Bone marrow (tissue), 2 donors: ENCODE measurements around the gene TMEM114.

ENCODE experiments used
- DNase-seq, 2 donors: peaks; one replicate each; lab custom pipeline; 2025; lab: John Stamatoyannopoulos, UW

Gene TMEM114

DNA sequence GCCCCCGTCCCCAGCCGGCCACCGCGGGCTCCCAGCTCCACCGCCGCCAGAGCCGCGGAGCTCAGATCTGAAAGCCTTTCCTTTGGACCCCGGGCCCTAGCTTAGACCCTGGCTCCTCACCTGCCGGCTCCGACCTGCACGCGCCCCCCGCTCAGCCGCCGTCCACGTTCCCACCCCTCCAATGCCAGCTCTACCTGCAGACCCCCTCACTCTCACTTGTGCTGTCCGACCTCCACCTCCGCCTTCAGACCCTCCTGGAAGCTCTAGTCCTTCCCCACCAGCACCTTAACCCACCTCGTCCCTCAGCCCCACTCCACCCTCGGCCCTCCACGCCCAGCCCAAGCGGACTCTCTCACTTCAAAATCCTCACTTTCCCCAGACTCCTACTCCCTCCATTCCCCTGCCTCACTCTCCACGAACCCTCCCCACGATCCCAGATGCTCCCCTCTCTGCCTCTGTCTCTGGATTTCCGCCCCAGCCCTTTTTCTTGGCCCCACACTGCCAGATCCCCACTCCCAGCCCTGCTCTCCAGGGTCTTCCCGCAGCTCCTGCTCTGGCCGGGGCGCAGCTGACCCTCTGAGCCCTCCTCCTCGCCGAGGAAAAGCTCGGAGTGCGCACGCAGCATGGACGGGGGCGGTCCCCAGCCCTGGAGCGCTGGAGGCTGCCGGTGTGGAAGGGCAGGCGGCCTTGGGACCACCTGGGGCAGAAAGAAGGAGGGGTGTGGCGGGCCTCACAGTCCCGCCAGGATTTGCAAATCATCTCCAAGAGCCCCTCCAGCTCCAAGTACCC lies at the start of gene TMEM114:
Gene TMEM114 (minus strand): TSS at position 612 of the 789 bp plus-strand sequence. CDS start 673 bp downstream, outside the sequence.
- DNase-seq = no peak

- no peak for DNase-seq
Measured at GRCh38 chr16:8639694-8640093, 49.4 kb upstream of the TMEM114 start.

DNA sequence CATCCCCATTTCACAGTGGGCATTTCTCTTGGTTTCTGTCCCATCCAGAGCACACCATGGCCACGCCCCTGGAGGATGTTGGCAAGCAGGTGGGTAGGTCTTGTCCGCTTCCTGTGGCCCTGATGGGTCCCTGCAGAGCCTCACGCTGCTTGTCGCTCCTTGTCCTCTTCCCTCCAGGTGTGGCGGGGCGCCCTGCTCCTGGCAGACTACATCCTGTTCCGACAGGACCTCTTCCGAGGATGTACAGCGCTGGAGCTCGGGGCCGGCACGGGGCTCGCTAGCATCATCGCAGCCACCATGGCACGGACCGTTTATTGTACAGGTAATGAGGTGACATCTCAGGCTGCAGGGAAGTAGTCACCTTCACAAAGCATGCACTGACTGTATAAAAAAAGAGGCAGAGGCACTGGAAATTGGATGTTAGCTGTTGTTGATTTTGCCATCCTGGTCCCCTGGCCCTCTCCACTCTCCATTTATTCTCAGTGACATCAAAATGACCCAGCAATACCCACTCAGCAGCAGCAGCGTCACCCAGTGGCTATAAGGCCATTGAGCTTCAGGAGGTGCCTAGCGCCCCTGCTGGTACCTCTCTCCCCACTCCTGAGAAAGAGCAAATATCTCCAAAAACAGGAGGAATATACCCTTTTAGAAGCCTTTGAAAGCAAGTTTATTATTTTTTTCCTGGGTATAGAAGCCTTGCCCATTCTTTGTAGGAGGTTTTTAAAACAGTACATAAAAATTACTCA lies 44.9 kb upstream of the TMEM114 start:
- DNase-seq = no peak

DNA sequence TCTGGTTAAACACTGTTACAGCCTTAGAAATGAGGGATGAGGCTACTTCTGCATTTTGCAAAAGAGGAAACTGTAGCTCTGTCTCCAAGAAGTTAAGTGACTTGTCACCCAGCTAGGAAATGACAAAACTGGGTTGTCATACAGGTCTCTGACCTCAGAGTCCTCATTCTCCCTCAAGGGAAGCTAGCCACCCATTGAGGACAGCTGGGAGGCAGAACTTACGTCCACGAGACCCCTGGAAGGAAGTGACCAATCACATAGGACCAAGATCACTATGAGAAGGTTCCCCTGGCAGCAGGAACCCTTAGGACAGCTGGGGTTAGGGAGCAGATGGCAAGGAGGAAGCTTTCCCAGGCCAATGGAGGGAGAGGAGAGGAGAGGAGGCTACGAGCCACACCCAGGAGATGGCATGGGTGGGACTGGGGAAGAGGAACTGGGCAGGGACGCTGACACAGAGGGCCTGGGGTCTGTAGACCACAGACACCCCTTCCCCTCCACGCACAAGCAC lies 42.4 kb upstream of the TMEM114 start:
- DNase-seq = peak; percentile 48 to 91

DNA sequence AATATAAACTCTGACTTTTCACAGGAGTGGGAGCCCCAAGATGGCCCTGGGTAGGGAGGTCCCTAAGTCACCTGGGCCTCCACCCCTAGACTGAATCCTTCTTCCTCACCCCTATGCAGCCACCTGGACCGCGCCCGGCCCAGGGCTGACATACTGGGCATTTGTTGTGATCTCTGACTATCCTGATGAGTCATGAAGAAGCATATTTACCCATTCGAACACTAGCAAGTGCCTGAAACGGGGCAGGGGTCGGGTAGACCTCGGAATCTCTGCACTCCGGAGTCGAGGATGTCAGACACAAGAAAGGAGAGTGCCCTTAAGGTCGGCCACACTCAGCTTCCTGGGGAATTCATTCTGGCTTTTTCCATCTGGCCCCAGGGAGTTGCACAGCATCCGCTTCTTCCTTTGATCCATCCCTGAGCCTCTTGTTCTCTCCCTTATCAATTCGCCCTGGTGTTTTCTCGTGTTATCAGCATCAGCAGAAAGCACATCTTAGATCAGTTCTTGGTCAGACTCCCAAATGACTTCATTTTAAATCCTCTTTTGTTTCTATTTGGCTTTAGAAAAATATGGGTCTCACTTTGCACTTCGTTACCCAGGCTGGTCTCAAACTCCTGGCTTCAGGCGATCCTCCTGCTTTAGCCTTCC lies 41.6 kb upstream of the TMEM114 start:
- DNase-seq = peak in 1 of 2 donors; percentile 11

GRCh38 chr16:8631373-8631772 lies 41.1 kb upstream of the TMEM114 start:
- DNase-seq = no peak

DNA sequence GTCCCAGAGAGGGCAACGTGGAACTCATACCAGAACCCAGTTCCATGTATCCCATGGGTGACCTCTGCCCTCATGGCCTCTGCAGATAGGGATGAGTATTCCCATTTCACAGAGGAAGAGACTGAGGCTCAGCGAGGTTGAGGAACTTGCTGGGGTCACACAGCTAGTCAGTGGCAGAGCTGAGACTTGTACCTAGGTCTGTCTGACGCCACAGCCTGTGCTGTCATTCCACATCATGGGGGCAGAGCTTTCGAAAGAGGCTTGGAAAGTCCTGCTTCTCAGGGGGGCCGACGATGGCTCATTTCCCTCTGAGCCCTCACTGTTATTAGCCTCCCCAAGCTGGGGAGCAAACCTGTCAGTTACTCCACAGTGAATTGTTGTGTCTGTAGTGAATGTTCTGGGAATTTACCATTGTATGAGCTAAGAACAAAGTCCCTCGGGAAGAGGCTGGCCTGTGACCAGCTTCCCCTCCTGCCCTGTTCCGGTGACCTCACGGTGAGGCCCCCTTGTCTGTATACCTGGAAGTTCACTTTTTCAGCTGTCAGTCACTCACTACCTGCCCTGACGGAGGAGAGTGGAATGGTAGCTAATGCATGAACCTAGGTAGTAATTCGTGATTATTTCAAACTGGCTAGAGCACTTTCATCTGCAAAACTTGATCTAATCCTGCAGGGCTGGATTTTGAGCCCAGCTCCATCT lies 40.1 kb upstream of the TMEM114 start:
- DNase-seq = no peak

DNA sequence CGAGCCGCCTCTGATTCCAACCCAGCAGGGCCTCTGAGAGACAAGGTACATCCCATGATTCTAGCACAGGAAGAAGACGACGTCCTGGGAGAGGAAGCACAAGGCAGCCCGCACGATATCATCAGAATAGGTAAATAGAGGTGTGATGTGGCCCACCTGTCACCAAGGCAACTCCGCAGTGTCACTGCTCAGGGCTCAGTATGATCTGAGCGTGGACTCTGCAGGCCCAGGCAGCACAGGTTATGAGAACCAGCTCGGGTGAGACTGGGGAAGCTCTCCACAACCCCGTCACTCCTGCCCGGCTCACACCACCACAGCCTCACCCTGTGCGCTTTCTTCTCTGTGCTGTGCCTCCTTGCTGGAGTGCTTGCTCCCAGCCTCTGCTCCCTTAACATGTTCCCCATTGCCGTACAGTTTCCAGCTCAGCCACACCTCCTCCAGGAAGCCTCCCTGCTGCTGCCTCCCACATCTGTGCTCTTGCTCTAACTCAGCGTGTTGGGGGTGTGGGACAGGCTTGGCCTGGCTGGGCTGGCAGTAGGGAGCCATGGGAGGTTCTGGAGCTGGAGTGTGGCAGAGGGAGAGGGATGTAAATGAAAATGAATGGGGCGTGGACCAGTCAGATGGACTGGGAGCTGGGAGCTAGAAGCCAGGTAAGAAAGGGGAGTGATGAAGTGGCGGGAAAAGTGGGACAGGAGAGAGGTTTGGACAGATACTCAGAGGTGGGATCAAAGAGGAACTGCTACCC lies 38.8 kb upstream of the TMEM114 start:
- no peak for DNase-seq

GRCh38 chr16:8627456-8627855 lies 37.1 kb upstream of the TMEM114 start:
- DNase-seq = no peak

DNA sequence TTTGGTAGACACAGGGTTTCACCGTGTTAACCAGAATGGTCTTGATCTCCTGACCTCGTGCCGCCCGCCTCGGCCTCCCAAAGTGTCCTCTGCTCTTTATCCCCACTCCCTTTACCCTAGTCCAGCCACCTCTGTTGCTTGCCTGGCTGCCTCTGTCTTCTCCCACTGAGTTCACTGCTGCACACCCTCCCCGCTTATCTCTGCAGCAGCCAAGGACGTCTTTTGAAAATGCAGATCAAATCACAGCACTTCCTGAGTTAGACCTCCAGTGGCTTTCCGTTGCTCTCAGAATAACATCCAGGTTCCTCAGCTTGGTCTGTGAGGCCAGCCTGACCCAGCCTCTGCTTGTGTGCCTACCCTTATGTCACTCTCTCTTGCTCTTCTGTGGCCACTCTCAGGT lies 36.6 kb upstream of the TMEM114 start:
- DNase-seq = no peak

DNA sequence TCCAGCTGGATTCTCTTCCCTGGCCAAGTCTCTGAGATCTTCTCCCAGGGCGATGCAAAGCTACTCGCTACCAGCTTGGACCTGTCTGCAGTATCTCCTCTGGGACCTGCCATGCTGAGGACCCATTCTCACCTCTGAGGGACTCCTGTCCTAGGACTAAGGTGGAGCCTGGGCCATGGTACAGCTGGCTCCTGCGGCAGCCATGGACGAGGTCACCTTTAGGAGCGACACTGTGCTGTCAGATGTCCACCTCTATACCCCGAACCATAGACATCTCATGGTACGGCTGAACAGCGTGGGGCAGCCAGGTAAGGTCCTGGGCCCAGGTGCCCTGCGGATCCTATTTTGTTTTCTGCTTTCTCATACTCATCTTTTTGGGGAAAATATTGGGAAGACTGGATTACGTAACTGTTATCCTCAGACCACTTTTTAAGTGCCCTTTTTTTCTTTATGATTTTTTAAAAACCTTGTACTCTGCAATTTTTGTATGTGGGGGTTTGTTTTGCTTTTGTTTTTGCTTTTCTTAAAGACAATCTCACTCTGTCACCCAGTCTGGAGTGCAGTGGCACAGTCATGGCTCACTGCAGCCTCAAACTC lies 35.3 kb upstream of the TMEM114 start:
- no peak for DNase-seq

DNA sequence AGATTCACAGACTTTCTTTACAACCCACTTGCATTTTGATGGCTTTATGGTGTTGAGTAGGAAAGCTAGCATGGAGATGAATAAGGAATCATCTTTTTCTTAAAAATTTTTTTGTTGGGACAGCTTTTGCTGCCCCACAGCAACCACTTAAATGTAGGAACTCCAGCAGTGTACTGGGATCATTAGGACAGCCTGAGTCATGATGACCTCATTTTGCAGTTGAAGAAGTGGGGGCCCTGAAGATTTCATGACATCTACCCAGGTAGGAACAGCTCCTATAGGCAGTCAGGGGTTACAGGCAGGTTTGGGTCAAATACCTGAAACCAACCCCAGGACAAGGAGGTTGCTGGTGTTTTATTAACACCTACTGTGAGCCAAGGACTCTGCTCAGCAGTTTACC lies 33.3 kb upstream of the TMEM114 start:
- no peak for DNase-seq

DNA sequence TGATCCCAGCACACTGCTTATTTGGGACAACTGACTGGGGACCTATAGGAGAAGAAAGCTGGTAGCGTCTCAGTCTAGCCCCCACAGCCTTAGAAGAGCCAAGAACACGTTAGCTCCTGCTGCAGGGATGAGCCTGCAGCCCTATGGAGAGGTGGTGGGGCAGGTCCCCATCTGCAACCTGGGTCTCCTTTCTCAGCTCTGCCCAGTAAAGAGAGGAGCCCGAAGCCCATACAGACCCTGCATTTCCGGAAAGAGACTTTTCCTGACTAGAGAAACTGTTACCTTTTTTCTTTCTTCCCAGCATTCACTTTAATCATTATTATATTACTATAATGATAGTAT lies 32.0 kb upstream of the TMEM114 start:
- DNase-seq = no peak

DNA sequence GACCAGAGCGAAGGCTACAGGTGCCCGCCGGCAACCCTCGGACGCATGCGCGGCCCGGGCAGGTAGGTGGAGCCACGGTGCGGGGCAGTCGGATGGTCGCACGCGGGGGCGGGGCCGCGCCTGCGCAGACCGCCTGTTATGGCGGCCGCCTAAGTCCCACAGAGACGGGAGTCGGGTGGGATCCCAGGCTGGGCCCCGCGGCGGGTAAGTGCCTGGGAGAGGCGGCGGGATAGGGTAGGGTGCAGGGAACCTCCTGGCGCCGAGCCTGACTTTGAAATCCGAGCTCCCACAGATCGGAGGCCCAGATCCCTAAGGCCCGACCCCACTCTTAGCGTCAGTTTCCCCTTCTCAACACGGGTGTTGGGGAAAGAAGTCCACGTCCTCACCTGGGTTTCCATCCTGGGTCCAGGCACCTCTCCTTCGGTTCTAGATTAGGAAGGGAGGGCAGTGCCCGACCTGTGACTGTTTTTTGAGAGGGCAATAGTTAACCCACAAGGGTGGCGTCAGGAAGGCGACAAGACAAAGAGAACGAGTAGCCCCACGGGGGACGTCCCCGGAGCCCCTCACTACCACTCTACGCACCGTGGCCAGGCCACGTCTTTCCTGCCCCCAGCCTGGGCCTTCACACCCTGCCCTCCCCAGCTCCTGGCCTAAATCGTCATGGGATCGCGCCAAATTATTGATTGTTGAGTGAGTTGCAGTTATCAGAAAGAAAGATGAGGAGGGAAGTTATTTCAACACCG lies 31.4 kb upstream of the TMEM114 start, which contains the start of gene METTL22:
Gene METTL22 (plus strand): TSS at position 127 of the 743 bp plus-strand sequence. CDS start 3,968 bp downstream, outside the sequence.
- DNase-seq = peak; percentile 62 to 74

DNA sequence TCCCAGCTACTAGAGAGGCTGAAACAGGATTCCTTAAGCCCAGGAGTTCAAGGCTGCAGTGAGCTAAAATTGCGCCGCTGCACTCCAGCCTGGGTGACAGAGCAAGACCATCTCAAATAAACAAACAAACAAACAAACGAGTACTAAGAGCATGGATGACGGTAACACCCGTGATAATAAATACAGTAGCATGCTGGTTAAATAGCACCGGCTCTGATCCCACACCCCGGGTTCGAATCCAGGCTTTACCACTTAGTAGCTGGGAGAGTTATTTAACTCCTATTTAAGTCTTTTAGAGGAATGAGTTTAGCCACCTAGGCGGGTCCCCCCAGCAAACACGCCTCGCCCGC lies 30.9 kb upstream of the TMEM114 start:
- no peak for DNase-seq

DNA sequence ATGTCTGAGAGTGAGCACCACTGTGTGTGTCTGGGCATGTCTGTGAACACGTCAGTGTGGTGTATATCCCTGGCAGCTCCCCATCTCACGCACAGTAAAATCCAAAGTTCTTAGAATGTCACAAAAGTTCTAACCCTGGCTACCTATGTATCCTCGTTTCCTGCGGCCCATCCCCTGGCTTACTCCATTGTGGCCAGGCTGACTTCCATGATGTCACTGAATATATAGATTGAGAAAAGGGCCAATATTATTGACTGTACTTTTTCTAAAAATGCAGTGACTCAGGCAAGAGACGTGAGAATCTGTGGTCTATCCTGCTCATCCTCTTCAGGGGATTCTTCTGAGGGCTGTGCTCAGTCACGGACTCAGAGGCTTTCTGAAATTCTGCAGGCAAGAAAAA lies 30.2 kb upstream of the TMEM114 start:
- no peak for DNase-seq

DNA sequence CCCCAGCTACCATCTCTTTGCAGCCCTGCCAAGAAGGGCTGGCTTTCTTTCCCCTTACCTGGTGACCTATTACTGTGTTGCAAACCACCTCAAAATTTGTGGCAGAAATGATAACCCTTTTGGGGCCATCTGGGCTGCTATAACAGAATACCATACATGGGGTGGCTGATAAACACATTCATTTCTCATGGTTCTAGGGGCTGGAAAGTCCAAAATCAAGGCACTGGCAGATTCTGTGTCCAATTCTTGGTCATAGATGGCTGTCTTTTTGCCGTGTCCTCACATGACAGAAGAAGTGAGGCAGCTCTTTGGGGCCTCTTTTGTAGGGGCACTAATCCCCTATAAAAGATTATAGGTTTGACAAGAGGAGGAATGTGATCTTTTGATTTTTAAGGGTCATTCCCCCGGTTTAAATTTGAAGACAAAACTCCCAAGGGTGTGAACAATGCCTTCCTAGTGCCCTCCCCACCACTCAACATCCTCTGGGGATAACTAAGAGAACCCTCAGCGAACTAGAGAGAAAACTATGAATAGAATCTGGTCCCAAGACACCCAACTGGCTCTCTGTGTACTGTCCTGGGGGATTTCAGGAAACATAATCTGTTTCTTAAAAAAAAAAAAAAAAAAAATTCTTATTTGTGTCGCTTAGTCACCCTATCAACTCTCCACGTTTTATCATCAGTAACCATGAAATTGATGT lies 29.5 kb upstream of the TMEM114 start:
- DNase-seq = no peak

DNA sequence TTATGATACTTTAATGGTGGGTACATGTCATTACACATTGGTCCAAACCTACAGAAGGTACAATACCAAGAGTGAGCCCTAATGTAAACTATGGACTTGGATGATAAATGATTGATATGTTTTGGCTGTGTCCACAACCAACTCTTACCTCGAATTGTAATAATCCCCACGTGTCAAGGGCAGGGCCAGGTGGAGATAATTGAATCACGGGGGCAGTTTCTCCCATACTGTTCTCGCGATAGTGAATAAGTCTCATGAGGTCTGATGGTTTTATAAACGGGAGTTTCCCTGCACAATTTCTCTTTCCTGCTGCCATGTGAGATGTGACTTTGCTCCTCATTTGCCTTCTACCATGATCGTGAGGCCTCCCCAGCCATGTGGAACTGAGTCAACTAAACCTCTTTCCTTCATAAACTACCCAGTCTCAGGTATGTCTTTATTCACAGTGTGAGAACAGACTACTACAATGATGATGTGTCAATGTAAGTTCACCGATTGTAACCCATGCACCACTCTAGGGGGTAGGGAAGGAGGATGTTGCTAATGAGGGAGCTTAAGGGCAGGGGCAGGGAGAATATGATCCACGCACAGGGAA lies 24.2 kb upstream of the TMEM114 start:
- DNase-seq = no peak

DNA sequence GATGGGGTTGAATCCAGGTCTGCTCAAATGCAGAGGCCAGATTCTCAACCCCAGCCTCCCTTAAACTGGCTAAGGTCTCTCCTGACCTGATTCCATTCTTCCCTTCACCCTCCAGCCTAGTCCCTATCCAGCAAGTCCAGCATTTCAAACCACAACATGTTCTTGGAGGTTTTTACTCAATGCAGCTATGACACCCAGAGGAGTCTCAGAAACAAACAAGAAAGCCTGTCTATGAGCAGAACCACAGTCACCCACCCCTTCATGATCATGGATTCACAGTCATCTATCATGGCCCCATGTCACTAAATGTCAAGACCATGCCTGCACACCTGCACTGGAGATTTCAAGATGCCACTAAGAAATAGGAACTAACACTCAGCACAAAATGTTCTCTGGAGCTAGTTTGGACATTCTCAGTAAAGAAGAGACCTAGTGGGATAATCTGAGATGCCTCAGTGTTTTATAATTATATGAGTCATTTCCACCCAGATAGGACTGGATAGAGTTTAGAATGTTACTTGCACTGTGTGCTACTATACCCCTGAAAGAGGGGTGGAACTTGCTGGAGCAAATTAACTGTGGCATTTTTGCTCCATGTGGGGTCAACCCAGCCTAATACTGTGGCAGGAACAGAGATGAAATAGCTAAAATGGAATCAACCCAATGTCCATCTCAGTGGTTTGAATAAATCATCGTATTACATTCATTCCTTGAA lies 21.7 kb upstream of the TMEM114 start:
- DNase-seq = no peak
